HG02588 (cell line): ENCODE results near the gene XRCC4.

Experiments used
- ATAC-seq: cut with Tn5 transposase; IDR thresholded peaks from one replicate; pipeline ENCODE4 v1.9.1; 2021; ENCODE audit warnings: mild to moderate bottlenecking, moderate library complexity; ENCODE audit not compliant: unreplicated experiment

XRCC4 gene

GRCh38 chr5:83069096-83069799 lies 8.1 kb upstream of the XRCC4 start:
- no peak for ATAC-seq

GRCh38 chr5:83071286-83072051 lies 5.9 kb upstream of the XRCC4 start:
- no peak for ATAC-seq

GRCh38 chr5:83072966-83073365 lies 4.4 kb upstream of the XRCC4 start:
- no peak for ATAC-seq

GRCh38 chr5:83077662-83078261 lies 415 bp downstream of the XRCC4 start:
- ATAC-seq = peak; percentile 1

- no peak for ATAC-seq
Measured at GRCh38 chr5:83082750-83083149, 5.4 kb downstream of the XRCC4 start.

- no peak for ATAC-seq
Measured at GRCh38 chr5:83084336-83084735, 7.0 kb downstream of the XRCC4 start.

- no peak for ATAC-seq
Measured at GRCh38 chr5:83085106-83085505, 7.8 kb downstream of the XRCC4 start.

GRCh38 chr5:83090169-83090568 lies 12.8 kb downstream of the XRCC4 start:
- no peak for ATAC-seq

- no peak for ATAC-seq
Measured at GRCh38 chr5:83092619-83093018, 15.3 kb downstream of the XRCC4 start.

GRCh38 chr5:83093692-83094091 lies 16.3 kb downstream of the XRCC4 start:
- no peak for ATAC-seq

- no peak for ATAC-seq
Measured at GRCh38 chr5:83095163-83095956, 18.0 kb downstream of the XRCC4 start.

GRCh38 chr5:83095957-83096539 lies 18.7 kb downstream of the XRCC4 start:
- no peak for ATAC-seq

GRCh38 chr5:83096660-83097339 lies 19.5 kb downstream of the XRCC4 start:
- no peak for ATAC-seq

GRCh38 chr5:83097689-83098231 lies 20.4 kb downstream of the XRCC4 start:
- ATAC-seq = no peak

- no peak for ATAC-seq
Measured at GRCh38 chr5:83099001-83099400, 21.7 kb downstream of the XRCC4 start.

- ATAC-seq = no peak
Measured at GRCh38 chr5:83099445-83099844, 22.1 kb downstream of the XRCC4 start.

- ATAC-seq = no peak
Measured at GRCh38 chr5:83101514-83101913, 24.2 kb downstream of the XRCC4 start.

- no peak for ATAC-seq
Measured at GRCh38 chr5:83102364-83102980, 25.1 kb downstream of the XRCC4 start.

GRCh38 chr5:83104021-83104420 lies 26.7 kb downstream of the XRCC4 start:
- ATAC-seq = no peak
